Astrocyte (in vitro differentiated cells and primary cell): ENCODE results near the gene PCGF2.

Experiments
- EZH2 ChIP-seq: IDR thresholded peaks from 2 replicates; pipeline ENCODE4 v1.6.1; 2012; ENCODE audit warnings: mild to moderate bottlenecking, low read length, inconsistent platforms; ENCODE audit not compliant: insufficient read depth
- TF ChIP-seq, protein P1 (sequence below): IDR thresholded peaks from 2 replicates; pipeline ENCODE4 v1.5.1; 2011; ENCODE audit warnings: low read depth, mild to moderate bottlenecking, inconsistent platforms, low read length, moderate library complexity; ENCODE audit not compliant: insufficient read depth

DNA sequence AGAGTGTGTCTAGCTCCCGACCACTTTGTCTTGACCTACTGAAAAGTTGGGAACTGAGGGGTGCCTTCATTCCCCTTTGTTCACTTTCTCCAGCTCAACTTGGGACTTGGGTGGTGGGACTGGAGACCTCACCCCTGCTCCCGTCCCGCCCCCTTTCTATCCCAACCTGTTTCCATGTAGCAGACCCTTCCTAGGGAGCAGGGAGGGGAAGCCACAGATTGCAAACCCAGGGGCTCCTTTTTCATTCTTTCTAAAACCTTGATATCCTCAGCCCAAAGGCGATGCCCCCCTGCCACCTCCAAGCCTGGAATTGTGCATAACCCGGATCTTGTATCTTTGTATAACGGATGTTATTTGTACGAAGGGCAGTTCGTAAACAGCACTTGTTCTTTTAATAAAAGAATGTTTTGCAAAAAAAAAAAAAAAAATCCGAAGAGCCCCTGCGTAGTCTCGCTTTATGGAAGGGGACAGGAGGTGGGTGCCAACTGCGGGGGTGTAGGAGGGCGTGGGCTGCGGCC lies 18.7 kb downstream of the PCGF2 start:
- TF ChIP-seq, protein P1, sequence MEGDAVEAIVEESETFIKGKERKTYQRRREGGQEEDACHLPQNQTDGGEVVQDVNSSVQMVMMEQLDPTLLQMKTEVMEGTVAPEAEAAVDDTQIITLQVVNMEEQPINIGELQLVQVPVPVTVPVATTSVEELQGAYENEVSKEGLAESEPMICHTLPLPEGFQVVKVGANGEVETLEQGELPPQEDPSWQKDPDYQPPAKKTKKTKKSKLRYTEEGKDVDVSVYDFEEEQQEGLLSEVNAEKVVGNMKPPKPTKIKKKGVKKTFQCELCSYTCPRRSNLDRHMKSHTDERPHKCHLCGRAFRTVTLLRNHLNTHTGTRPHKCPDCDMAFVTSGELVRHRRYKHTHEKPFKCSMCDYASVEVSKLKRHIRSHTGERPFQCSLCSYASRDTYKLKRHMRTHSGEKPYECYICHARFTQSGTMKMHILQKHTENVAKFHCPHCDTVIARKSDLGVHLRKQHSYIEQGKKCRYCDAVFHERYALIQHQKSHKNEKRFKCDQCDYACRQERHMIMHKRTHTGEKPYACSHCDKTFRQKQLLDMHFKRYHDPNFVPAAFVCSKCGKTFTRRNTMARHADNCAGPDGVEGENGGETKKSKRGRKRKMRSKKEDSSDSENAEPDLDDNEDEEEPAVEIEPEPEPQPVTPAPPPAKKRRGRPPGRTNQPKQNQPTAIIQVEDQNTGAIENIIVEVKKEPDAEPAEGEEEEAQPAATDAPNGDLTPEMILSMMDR = no peak
- TF ChIP-seq EZH2 = no peak
